Transverse colon (tissue), 4 donors: Measurements from ENCODE around the gene ZNF691. TPM values are rescaled to one million over a fixed set of nuclear protein-coding genes. Genes with fewer than 3 reads are reported as not detected.

Experiments used
- DNase-seq: peaks from one replicate; pipeline ENCODE4 v3.0.0-alpha.2; 2019
- H3K27ac ChIP-seq, 4 donors: fragments of 200-600 bp; sonication (generic); 2 replicates each; pipeline ENCODE4 v1.5.1; 2016 to 2018; ENCODE audit warnings: inconsistent platforms in 4 of 4
- H3K27me3 ChIP-seq: fragments of 200-600 bp; sonication (generic); 2 replicates; pipeline ENCODE4 v1.5.1; 2017; ENCODE audit warnings: inconsistent platforms
- H3K36me3 ChIP-seq, 4 donors: fragments of 200-600 bp; sonication (generic); 2 replicates each; pipeline ENCODE4 v1.5.1; 2017 to 2019; ENCODE audit warnings: inconsistent platforms in 4 of 4
- H3K4me1 ChIP-seq, 4 donors: fragments of 200-600 bp; sonication (generic); 2 replicates each; pipeline ENCODE4 v1.5.1; 2017 to 2020; ENCODE audit warnings: inconsistent platforms in 4 of 4
- H3K4me3 ChIP-seq, 4 donors: fragments of 200-600 bp; sonication (generic); 1 replicate in 1 of 4; 2 replicates in 3 of 4; pipeline versions ENCODE4 v1.5.1 to v1.6.1; 2017 to 2019; ENCODE audit warnings: inconsistent platforms in 4 of 4
- H3K9me3 ChIP-seq, 2 donors: fragments of 200-600 bp; sonication (generic); 2 replicates each; pipeline ENCODE4 v1.5.1; 2017 to 2019; ENCODE audit warnings: inconsistent platforms in 2 of 2
- EP300 ChIP-seq: sonication (generic); formaldehyde crosslinking; IDR thresholded peaks from one replicate; pipeline ENCODE4 v1.6.1; 2017; ENCODE audit warnings: antibody characterized with exemption, low read depth
- POLR2A ChIP-seq: fragments of 450-650 bp; IDR thresholded peaks from one replicate; pipeline ENCODE4 v1.6.1; 2016; ENCODE audit warnings: antibody characterized with exemption, mild to moderate bottlenecking, moderate library complexity
- POLR2AphosphoS5 ChIP-seq, 3 donors: sonication (generic); formaldehyde crosslinking; IDR thresholded peaks; one replicate each; pipeline ENCODE4 v1.6.1; 2016; ENCODE audit warnings: antibody characterized with exemption in 3 of 3
- WGBS, 2 donors: methylation state at CpG; one replicate each; pipeline ENCODE4 v1.1.5; 2018; ENCODE audit warnings: low coverage in 1 of 2; 5-methylcytosine and 5-hydroxymethylcytosine counted together
- in situ Hi-C, 4 donors: fragments of 200-750 bp; cut with MboI; loops; one replicate each; pipeline versions ENCODE4 v1.15.0 to v1.15.1; 2017; ENCODE audit warnings: low sequenced_read_pairs in 3 of 4, low pct_ligation_motif_present in 1 of 4, low pct_unique_long_range_greater_than_20kb in 1 of 4
- intact Hi-C: fragments of 100-400 bp; cut with DNase I; formaldehyde crosslinking; loops from one replicate; pipeline ENCODE4 v1.15.1; 2023; ENCODE audit warnings: low total_unique reads
- total RNA-seq, 4 donors: library from RNA; depleted of rRNA; stranded (reverse); fragments of >200 nt; gene quantifications; one replicate each; pipeline ENCODE4 v1.1.0, GENCODE V29; 2016
- TF ChIP-seq, protein P1 (sequence below), 5 experiments: fragments of 200-600 bp in 3 of 5; fragments of 450-650 bp in 2 of 5; sonication (generic) in 3 of 5; IDR thresholded peaks; 1 replicate in 2 of 5; 2 replicates in 3 of 5; pipeline ENCODE4 v1.5.1; 2016 to 2017; ENCODE audit warnings: antibody characterized with exemption in 5 of 5, inconsistent platforms in 3 of 5, mild to moderate bottlenecking in 2 of 5, moderate library complexity in 1 of 5

Gene ZNF691
- total RNA-seq, 4 donors from 2014 or later: 1.00 to 11.3 (median 6.0) TPM

GRCh38 chr1:42849944-42850343 is 3.5 kb downstream of the ZNF691 start:
- no peak for DNase-seq
- intact Hi-C loops (loop anchor here (10.0 kb wide), 1 partner anchor 75 kb away; no protein-coding TSS in a partner anchor), in situ Hi-C loops (no loop called here)
- TF ChIP-seq POLR2AphosphoS5 (IDR thresholded peaks at IDR 0.05) (no peak), EP300 (no peak), POLR2A (no peak)
- TF ChIP-seq, protein P1, sequence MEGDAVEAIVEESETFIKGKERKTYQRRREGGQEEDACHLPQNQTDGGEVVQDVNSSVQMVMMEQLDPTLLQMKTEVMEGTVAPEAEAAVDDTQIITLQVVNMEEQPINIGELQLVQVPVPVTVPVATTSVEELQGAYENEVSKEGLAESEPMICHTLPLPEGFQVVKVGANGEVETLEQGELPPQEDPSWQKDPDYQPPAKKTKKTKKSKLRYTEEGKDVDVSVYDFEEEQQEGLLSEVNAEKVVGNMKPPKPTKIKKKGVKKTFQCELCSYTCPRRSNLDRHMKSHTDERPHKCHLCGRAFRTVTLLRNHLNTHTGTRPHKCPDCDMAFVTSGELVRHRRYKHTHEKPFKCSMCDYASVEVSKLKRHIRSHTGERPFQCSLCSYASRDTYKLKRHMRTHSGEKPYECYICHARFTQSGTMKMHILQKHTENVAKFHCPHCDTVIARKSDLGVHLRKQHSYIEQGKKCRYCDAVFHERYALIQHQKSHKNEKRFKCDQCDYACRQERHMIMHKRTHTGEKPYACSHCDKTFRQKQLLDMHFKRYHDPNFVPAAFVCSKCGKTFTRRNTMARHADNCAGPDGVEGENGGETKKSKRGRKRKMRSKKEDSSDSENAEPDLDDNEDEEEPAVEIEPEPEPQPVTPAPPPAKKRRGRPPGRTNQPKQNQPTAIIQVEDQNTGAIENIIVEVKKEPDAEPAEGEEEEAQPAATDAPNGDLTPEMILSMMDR (IDR thresholded peaks at IDR 0.05): no peak
- 90 to 98% methylated on average over 2 to 5 of the region's 5 CpGs for WGBS, 2 donors
- Histone ChIP-seq H3K27me3 (no peaks in the 10 kb centered on the region), H3K4me3 (no peak overlapping the region), H3K9me3 (no peaks in the 10 kb centered on the region), H3K36me3 (peaks cover 0 to 12% (median 2%) of the 10 kb centered on the region in 4 donors), H3K4me1 (peaks cover 10 to 19% (median 13%) of the 10 kb centered on the region in 4 donors), H3K27ac (no peak overlapping the region)

DNA sequence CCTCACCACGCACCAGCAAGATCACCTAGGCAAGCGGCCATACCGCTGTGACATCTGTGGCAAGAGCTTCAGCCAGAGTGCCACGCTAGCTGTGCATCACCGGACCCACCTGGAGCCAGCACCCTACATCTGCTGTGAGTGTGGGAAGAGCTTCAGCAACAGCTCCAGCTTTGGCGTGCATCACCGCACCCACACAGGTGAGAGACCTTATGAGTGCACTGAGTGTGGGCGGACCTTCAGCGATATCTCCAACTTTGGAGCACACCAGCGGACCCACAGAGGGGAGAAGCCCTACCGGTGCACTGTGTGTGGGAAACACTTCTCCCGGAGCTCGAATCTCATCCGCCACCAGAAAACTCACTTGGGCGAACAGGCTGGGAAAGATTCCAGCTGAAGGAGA is 5.0 kb downstream of the ZNF691 start:
- intact Hi-C loops: no loop called here
- TF ChIP-seq POLR2AphosphoS5 (IDR thresholded peaks at IDR 0.05): no peak
- TF ChIP-seq POLR2A: no peak
- TF ChIP-seq, protein P1 (IDR thresholded peaks at IDR 0.05): no peak
- no peak for TF ChIP-seq EP300
- no peak overlapping the region for H3K27ac ChIP-seq
- no peaks in the 10 kb centered on the region for H3K27me3 ChIP-seq
- peaks cover 7 to 12% (median 9%) of the 10 kb centered on the region in 4 donors for H3K4me1 ChIP-seq
- WGBS, 2 donors: 96% methylated on average over 15 of the region's 15 CpGs; no CpG with 5 or more reads in 1 of the 2 donors
- no peak for DNase-seq
- in situ Hi-C loops: no loop called here
- H3K4me3 ChIP-seq: no peak overlapping the region
- no peaks in the 10 kb centered on the region for H3K9me3 ChIP-seq
- peaks cover 0 to 12% (median 2%) of the 10 kb centered on the region in 4 donors for H3K36me3 ChIP-seq

DNA sequence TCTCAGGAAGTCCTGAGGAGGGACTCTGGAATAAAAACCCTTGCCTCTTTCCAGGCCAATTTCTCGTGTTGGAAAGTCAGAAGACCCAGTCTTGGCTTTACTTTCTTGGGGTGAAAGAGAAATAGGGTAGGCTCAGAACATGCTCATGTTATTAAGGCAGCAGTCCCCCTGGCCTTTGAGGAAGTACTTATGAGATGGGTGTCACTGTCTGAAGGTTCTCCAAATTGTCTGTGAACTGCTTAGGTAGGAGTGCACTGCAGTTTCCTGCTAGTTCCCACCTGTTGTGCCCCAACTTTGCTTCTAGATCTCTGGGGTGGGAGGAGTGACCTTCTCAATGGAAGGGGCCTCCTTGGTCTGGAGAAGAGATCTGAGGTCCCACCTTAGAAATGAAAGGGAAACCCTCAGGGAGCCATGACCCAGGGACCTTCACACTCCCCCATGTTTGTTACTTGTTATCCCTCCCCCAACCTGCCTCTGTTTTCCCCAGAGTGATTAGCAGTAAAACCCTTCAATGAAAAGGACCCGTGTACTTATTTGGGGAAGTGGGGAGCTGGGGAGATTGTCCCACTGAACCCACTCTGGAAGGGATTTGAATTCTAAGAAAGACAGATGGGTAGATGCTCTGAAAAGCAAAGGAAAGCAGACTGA is 5.7 kb downstream of the ZNF691 start:
- 88 to 90% methylated on average over 1 to 2 of the region's 2 CpGs for WGBS, 2 donors
- Histone ChIP-seq H3K9me3 (no peaks in the 10 kb centered on the region), H3K27me3 (no peaks in the 10 kb centered on the region), H3K36me3 (peaks cover 0 to 12% (median 2%) of the 10 kb centered on the region in 4 donors), H3K4me1 (peaks cover 6 to 10% (median 7%) of the 10 kb centered on the region in 4 donors), H3K27ac (no peak overlapping the region), H3K4me3 (no peak overlapping the region)
- DNase-seq: no peak
- intact Hi-C loops (no loop called here), in situ Hi-C loops (no loop called here)
- TF ChIP-seq POLR2A (no peak), EP300 (no peak), POLR2AphosphoS5 (IDR thresholded peaks at IDR 0.05) (no peak)

DNA sequence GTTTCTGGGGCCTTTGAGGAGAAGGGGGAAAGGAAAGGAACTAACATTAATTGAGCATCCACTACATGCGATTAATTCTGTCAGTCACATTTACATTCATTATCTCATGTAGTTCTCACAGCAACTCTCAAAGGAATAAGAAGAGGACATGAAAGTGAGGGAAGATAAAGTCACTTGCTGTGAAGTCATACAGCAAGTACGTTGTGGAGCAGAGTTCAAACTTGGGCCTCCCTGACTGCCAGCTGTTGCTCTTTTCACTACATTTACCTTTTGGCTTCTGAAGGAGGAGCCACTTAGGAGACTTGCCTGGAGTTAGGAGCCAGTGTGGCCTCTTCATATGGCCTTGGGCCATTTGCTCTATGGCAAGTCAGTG is 6.2 kb downstream of the ZNF691 start:
- 37 to 44% methylated on average over 2 of the region's 2 CpGs for WGBS, 2 donors
- Histone ChIP-seq H3K27ac (no peak overlapping the region), H3K27me3 (no peaks in the 10 kb centered on the region), H3K4me3 (no peak overlapping the region), H3K4me1 (peaks cover under 1 to 5% (median 2%) of the 10 kb centered on the region in 4 donors), H3K9me3 (no peaks in the 10 kb centered on the region), H3K36me3 (peaks cover 0 to 12% (median 2%) of the 10 kb centered on the region in 4 donors)
- intact Hi-C loops (no loop called here), in situ Hi-C loops (no loop called here)
- TF ChIP-seq, protein P1 (IDR thresholded peaks at IDR 0.05): no peak
- TF ChIP-seq POLR2A (no peak), POLR2AphosphoS5 (IDR thresholded peaks at IDR 0.05) (no peak), EP300 (no peak)
- no peak for DNase-seq
